Measurements from ENCODE around the gene GSN.

Gene GSN

GRCh38 chr9:121222524-121223171 lies 45.3 kb upstream of the GSN start:
- TF ChIP-seq POLR2A (IDR thresholded peaks at IDR 0.05; ENCODE audit: extremely low read depth, insufficient read length) (no peak), MYC (IDR thresholded peaks at IDR 0.05; ENCODE audit: low read depth, low read length) (no peak)
- TF ChIP-seq, protein P1, sequence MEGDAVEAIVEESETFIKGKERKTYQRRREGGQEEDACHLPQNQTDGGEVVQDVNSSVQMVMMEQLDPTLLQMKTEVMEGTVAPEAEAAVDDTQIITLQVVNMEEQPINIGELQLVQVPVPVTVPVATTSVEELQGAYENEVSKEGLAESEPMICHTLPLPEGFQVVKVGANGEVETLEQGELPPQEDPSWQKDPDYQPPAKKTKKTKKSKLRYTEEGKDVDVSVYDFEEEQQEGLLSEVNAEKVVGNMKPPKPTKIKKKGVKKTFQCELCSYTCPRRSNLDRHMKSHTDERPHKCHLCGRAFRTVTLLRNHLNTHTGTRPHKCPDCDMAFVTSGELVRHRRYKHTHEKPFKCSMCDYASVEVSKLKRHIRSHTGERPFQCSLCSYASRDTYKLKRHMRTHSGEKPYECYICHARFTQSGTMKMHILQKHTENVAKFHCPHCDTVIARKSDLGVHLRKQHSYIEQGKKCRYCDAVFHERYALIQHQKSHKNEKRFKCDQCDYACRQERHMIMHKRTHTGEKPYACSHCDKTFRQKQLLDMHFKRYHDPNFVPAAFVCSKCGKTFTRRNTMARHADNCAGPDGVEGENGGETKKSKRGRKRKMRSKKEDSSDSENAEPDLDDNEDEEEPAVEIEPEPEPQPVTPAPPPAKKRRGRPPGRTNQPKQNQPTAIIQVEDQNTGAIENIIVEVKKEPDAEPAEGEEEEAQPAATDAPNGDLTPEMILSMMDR (IDR thresholded peaks at IDR 0.05; ENCODE audit: low read depth, low read length), result peak; percentile 71
- TF ChIP-seq, protein P2, sequence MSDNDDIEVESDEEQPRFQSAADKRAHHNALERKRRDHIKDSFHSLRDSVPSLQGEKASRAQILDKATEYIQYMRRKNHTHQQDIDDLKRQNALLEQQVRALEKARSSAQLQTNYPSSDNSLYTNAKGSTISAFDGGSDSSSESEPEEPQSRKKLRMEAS (IDR thresholded peaks at IDR 0.05; ENCODE audit: low read depth, low read length), result no peak; the same call in 1 of the 2 replicates
- DNase-seq (ENCODE audit: low read depth), result peak; percentile 72
- H3K4me3 ChIP-seq (ENCODE audit: low read depth, low read length), result no peak overlapping the region

DNA sequence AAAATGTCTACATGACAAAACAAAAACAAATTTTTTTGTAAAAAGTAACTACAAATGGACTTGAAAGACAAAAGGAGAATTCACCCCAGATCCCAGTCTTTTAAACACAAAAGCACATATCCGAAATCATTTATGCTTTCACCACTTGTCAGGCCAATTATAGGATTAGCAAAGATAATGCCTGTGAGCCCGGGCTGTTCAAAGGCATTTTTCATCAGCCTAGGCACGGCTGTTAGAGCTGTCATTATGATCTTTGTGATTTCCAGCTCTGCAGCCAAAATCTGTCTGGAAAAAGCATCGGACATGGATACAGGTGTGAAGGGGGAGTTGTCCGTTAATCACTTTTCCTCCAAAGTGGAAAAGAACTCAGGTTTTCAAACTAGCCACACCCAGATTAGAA lies 42.7 kb upstream of the GSN start:
- H3K4me3 ChIP-seq (ENCODE audit: low read depth, low read length), result no peak overlapping the region
- TF ChIP-seq, protein P1 (IDR thresholded peaks at IDR 0.05; ENCODE audit: low read depth, low read length), result no peak
- TF ChIP-seq, protein P2 (IDR thresholded peaks at IDR 0.05; ENCODE audit: low read depth, low read length), result no peak
- TF ChIP-seq POLR2A (IDR thresholded peaks at IDR 0.05; ENCODE audit: extremely low read depth, insufficient read length) (no peak), MYC (IDR thresholded peaks at IDR 0.05; ENCODE audit: low read depth, low read length) (no peak)
- DNase-seq (ENCODE audit: low read depth), result no peak

GRCh38 chr9:121226175-121226574 lies 41.8 kb upstream of the GSN start:
- no peak overlapping the region for H3K4me3 ChIP-seq (ENCODE audit: low read depth, low read length)
- TF ChIP-seq MYC (IDR thresholded peaks at IDR 0.05; ENCODE audit: low read depth, low read length) (no peak), POLR2A (IDR thresholded peaks at IDR 0.05; ENCODE audit: extremely low read depth, insufficient read length) (no peak)
- TF ChIP-seq, protein P2 (IDR thresholded peaks at IDR 0.05; ENCODE audit: low read depth, low read length), result no peak
- TF ChIP-seq, protein P1 (IDR thresholded peaks at IDR 0.05; ENCODE audit: low read depth, low read length), result no peak
- no peak for DNase-seq (ENCODE audit: low read depth)

- TF ChIP-seq MYC (IDR thresholded peaks at IDR 0.05; ENCODE audit: low read depth, low read length), result no peak
- TF ChIP-seq, protein P2 (IDR thresholded peaks at IDR 0.05; ENCODE audit: low read depth, low read length), result no peak
- TF ChIP-seq POLR2A (IDR thresholded peaks at IDR 0.05; ENCODE audit: extremely low read depth, insufficient read length), result no peak
- TF ChIP-seq, protein P1 (IDR thresholded peaks at IDR 0.05; ENCODE audit: low read depth, low read length), result no peak
- no peak for DNase-seq (ENCODE audit: low read depth)
- H3K4me3 ChIP-seq (ENCODE audit: low read depth, low read length), result no peak overlapping the region
Measured at GRCh38 chr9:121227862-121228261, 40.1 kb upstream of the GSN start.

DNA sequence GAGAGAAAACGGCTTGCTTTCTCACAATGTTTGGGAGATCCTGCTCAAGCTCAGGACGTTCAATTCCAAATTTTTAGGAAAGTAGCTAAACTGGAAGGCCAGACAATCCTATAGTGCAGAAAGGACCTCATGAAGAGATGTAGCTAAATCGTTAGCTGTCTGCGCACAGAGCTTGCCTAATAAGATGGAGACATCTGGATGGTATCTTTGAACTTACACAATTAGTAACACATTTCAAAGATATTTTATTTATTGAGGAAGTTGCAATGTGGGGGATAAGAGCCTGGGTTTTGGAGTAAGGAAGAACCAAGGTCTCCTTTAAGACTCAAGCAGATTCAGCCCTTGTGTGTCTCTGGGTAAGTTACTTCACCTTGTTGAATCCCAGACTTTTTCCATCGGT lies 37.7 kb upstream of the GSN start:
- no peak overlapping the region for H3K4me3 ChIP-seq (ENCODE audit: low read depth, low read length)
- no peak for DNase-seq (ENCODE audit: low read depth)
- no peak for TF ChIP-seq MYC (IDR thresholded peaks at IDR 0.05; ENCODE audit: low read depth, low read length)
- TF ChIP-seq POLR2A (IDR thresholded peaks at IDR 0.05; ENCODE audit: extremely low read depth, insufficient read length), result no peak
- TF ChIP-seq, protein P2 (IDR thresholded peaks at IDR 0.05; ENCODE audit: low read depth, low read length), result no peak
- TF ChIP-seq, protein P1 (IDR thresholded peaks at IDR 0.05; ENCODE audit: low read depth, low read length), result no peak
